MCF 10A (cell line): Measurements from ENCODE around the gene TMEM131. TPM values are rescaled to one million over a fixed set of nuclear protein-coding genes. Genes with fewer than 3 reads are reported as not detected.

ENCODE experiments used
- BruUV-seq: library from RNA; stranded (reverse); fragments of 400-500 nt; replicated peaks from 2 replicates; lab custom pipeline; 2021; lab: Mats Ljungman, UMichigan
- CTCF ChIA-PET: fragments of 300-600 bp; sonication (Branson Sonifier 250); formaldehyde crosslinking; extraction: SDS; loops from one replicate; lab custom pipeline; 2021; ENCODE audit warnings: antibody characterized with exemption, inconsistent platforms; lab: Yijun Ruan, JAX
- POLR2A ChIA-PET: fragments of 300-600, 350-650 bp; sonication (Branson Sonifier 250); formaldehyde crosslinking; extraction: SDS; loops from one replicate; lab custom pipeline; 2020; ENCODE audit warnings: antibody characterized with exemption, inconsistent platforms; lab: Yijun Ruan, JAX
- DNase-seq: peaks from one replicate; pipeline ENCODE4 v3.0.0-alpha.2; 2018; ENCODE audit not compliant: unreplicated experiment
- H3K27ac Mint-ChIP-seq: one replicate; pipeline ENCODE4 v1.8.0; 2022; ENCODE audit warnings: mild to moderate bottlenecking, low read depth, mixed read lengths; ENCODE audit not compliant: unreplicated experiment
- H3K27me3 Mint-ChIP-seq: one replicate; pipeline ENCODE4 v1.8.0; 2022; ENCODE audit warnings: mixed read lengths; ENCODE audit not compliant: insufficient read depth, unreplicated experiment
- H3K36me3 Mint-ChIP-seq: one replicate; pipeline ENCODE4 v1.8.0; 2022; ENCODE audit warnings: mild to moderate bottlenecking, moderate library complexity, mixed read lengths; ENCODE audit not compliant: insufficient read depth, unreplicated experiment
- H3K4me1 Mint-ChIP-seq: one replicate; pipeline ENCODE4 v1.8.0; 2022; ENCODE audit warnings: mixed read lengths; ENCODE audit not compliant: insufficient read depth, unreplicated experiment
- H3K4me3 Mint-ChIP-seq: one replicate; pipeline ENCODE4 v1.8.0; 2022; ENCODE audit warnings: mild to moderate bottlenecking, moderate library complexity, mixed read lengths; ENCODE audit not compliant: unreplicated experiment
- H3K9me3 Mint-ChIP-seq: one replicate; pipeline ENCODE4 v1.8.0; 2022; ENCODE audit warnings: mixed read lengths; ENCODE audit not compliant: unreplicated experiment
- intact Hi-C: fragments of 100-400 bp; cut with micrococcal nuclease; formaldehyde crosslinking; loops from 2 replicates; pipeline ENCODE4 v1.14.1; 2022
- total RNA-seq: library from RNA; stranded (reverse); gene quantifications from 2 replicates; pipeline ENCODE4 v1.2.3, GENCODE V29; 2022
- TF ChIP-seq, protein P1 (sequence below): fragments of 200-600 bp; IDR thresholded peaks from one replicate; pipeline ENCODE4 v1.8.0; 2022; ENCODE audit warnings: antibody characterized with exemption, mild to moderate bottlenecking; ENCODE audit not compliant: unreplicated experiment

TMEM131 gene
- total RNA-seq, 1 experiment from 2014 or later, result 42.2 TPM

DNA sequence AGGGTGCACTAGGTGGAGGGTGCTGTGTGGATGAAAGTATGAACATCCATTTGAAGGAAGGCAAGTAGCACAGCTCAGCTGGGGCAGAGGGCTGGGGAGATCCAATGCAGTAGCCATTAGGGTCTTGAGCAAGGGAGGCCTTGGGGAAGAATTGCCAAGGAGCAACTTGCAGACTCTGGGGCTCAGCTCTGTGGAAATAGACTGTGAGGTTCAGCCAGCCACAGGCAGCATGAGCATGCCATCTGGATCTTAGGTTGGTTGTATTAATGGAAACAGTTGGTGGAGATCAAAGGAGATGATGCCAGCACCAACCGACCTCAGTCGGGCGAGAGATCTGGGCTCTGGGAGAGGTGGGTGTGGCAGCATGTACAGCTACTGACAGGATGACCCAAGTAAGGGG is 276.8 kb downstream of the TMEM131 start:
- TF ChIP-seq, protein P1, sequence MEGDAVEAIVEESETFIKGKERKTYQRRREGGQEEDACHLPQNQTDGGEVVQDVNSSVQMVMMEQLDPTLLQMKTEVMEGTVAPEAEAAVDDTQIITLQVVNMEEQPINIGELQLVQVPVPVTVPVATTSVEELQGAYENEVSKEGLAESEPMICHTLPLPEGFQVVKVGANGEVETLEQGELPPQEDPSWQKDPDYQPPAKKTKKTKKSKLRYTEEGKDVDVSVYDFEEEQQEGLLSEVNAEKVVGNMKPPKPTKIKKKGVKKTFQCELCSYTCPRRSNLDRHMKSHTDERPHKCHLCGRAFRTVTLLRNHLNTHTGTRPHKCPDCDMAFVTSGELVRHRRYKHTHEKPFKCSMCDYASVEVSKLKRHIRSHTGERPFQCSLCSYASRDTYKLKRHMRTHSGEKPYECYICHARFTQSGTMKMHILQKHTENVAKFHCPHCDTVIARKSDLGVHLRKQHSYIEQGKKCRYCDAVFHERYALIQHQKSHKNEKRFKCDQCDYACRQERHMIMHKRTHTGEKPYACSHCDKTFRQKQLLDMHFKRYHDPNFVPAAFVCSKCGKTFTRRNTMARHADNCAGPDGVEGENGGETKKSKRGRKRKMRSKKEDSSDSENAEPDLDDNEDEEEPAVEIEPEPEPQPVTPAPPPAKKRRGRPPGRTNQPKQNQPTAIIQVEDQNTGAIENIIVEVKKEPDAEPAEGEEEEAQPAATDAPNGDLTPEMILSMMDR, result no peak
- H3K27me3 Mint-ChIP-seq, result no peaks in the 10 kb centered on the region
- no peaks in the 10 kb centered on the region for H3K4me1 Mint-ChIP-seq
- intact Hi-C loops, result no loop called here
- BruUV-seq, result no TSS peak
- DNase-seq, result no peak
- ChIA-PET POLR2A (no interaction called here), CTCF (no interaction called here)
- H3K4me3 Mint-ChIP-seq, result no peak overlapping the region
- H3K9me3 Mint-ChIP-seq, result no peaks in the 10 kb centered on the region
- H3K36me3 Mint-ChIP-seq, result no peaks in the 10 kb centered on the region
- H3K27ac Mint-ChIP-seq, result no peak overlapping the region

DNA sequence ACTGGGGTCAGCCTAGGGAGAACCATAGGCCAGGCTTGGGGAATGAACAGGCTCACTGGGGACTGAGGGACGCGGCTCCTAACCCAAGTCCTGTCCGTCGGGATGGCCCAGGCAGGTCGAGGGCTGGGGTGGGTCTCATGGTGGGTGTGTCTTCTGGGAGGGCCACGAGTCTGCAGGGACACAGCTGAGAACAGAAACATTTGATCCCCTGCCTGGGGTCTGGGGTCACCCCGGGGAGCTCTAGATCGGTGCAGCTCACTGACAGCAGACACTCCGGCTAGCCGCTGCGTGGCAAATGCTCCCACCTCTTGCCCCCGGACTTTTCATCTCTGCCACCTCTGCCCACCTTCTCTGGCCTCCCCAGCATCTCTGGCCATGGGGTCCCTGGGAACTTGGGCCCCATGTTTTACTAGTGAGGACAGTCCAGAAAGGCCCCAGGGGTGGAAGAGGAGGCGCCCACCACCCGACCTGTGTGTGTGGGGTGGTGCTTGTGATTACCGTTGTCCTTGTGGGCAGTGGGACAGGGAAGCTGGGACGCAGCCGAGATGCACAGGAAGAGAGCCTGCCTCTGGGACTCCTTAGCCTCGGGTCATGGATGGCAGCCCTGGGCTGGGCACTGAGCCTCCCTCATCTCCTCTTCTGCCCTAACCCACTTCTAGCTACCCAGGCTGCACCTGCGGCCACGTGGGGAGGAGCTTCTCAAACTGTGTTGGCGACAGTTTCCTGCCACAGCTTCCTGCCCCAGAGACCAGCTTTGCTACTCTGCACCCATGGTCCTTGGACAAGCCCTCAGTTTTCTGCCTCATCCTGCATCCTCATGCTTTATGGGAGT is 277.5 kb downstream of the TMEM131 start:
- TF ChIP-seq, protein P1, result no peak
- ChIA-PET POLR2A (interaction anchor here (0.6 kb wide), 1 partner anchor 66 kb away, joined by 4 read pairs; no protein-coding TSS in a partner anchor), CTCF (interaction anchor here (1.2 kb wide), 1 partner anchor 18 kb away, joined by 3 read pairs; no protein-coding TSS in a partner anchor)
- H3K27me3 Mint-ChIP-seq, result no peaks in the 10 kb centered on the region
- intact Hi-C loops, result no loop called here
- no peaks in the 10 kb centered on the region for H3K4me1 Mint-ChIP-seq
- H3K27ac Mint-ChIP-seq, result no peak overlapping the region
- no peak for DNase-seq
- no TSS peak for BruUV-seq
- no peaks in the 10 kb centered on the region for H3K9me3 Mint-ChIP-seq
- H3K4me3 Mint-ChIP-seq, result no peak overlapping the region
- H3K36me3 Mint-ChIP-seq, result no peaks in the 10 kb centered on the region

DNA sequence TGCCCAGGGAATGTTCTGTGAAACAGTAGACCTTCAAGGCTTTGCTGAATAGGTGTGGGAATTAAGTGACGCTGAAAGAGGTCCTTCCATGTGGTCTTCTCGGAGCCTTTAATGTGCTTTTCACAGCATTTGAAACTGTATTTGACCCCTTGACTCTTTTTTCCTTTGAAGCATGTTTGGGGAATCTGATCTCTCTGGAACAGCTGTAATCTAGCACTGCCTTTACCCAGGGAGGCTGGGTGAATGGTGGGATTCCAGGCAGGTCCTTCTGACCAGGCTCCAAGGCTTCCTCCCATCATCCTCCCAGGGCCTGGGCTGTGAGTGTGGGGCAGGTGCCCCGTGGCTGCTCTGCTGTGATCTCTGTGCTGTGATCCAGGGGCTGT is 278.1 kb downstream of the TMEM131 start:
- DNase-seq, result no peak
- no peak overlapping the region for H3K27ac Mint-ChIP-seq
- ChIA-PET CTCF (interaction anchor here (1.2 kb wide), 1 partner anchor 17 kb away, joined by 3 read pairs; no protein-coding TSS in a partner anchor), POLR2A (no interaction called here)
- H3K36me3 Mint-ChIP-seq, result no peaks in the 10 kb centered on the region
- H3K4me1 Mint-ChIP-seq, result no peaks in the 10 kb centered on the region
- TF ChIP-seq, protein P1, result no peak
- H3K27me3 Mint-ChIP-seq, result no peaks in the 10 kb centered on the region
- no peak overlapping the region for H3K4me3 Mint-ChIP-seq
- no peaks in the 10 kb centered on the region for H3K9me3 Mint-ChIP-seq
- BruUV-seq, result no TSS peak
- intact Hi-C loops, result no loop called here

DNA sequence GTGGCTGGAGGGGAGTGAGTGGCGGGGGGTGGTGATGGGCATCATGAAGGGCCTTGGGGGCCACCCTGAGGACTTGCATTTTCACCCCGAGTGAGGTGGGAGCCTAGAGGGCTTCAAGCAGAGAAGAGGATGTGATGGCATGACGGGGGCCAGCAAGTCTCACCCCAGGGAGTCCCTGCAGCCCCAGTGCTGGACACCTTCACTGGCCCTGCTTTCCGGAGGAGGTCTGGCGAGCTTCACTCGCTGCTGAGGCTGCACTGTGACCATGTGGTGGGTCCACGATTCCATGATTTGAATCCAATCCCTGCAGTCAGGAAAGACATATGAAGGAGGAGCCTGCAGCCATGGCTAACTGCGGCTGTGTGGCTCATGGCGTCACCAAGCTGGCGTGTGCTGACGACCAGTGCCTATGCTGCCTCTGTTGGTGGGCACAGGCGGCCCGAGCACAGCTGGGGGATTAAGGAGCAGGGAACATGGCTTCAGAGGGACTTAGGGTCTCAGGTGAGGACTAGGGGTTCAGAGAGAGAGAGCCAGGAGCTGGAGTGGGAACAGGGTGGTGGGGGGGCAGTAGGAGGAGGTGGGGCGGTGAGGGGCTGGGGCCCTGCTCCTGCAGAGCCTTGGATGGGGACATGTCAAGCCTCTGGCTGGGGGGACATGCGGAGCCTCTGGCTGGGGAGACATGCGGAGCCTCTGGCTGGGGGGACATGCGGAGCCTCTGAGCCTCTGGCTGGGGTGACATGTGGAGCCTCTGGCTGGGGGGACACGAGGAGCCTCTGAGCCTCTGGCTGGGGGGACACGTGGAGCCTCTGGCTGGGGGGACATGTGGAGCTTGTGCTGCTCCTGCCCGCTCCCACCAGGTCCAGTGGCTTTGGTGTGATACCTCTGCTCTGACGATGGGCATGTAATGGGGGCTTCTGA is 278.8 kb downstream of the TMEM131 start:
- CTCF ChIA-PET, result interaction anchor here (1.2 kb wide), 1 partner anchor 16 kb away, joined by 3 read pairs; no protein-coding TSS in a partner anchor

More for the DNA sequence above, 278.8 kb downstream of the TMEM131 start:
- Mint-ChIP-seq H3K36me3 (no peaks in the 10 kb centered on the region), H3K4me1 (no peaks in the 10 kb centered on the region), H3K4me3 (no peak overlapping the region), H3K27ac (no peak overlapping the region), H3K27me3 (no peaks in the 10 kb centered on the region), H3K9me3 (no peaks in the 10 kb centered on the region)
- POLR2A ChIA-PET, result no interaction called here
- intact Hi-C loops, result no loop called here
- no TSS peak for BruUV-seq
- TF ChIP-seq, protein P1, result no peak
- DNase-seq, result no peak
